GM23248 (cell line): ENCODE data around the gene PHRF1.

ENCODE experiments used
- EZH2 ChIP-seq: fragments of 200-600 bp; sonication (generic); IDR thresholded peaks from 2 replicates; pipeline ENCODE4 v1.6.1; 2018; ENCODE audit warnings: antibody characterized with exemption, mild to moderate bottlenecking; ENCODE audit not compliant: insufficient read depth, poor library complexity, severe bottlenecking
- EZH2phosphoT487 ChIP-seq: fragments of 200-600 bp; sonication (generic); IDR thresholded peaks from 2 replicates; pipeline ENCODE4 v1.6.1; 2018; ENCODE audit warnings: antibody characterized with exemption, moderate library complexity, mild to moderate bottlenecking, low read depth; ENCODE audit not compliant: insufficient read depth

DNA sequence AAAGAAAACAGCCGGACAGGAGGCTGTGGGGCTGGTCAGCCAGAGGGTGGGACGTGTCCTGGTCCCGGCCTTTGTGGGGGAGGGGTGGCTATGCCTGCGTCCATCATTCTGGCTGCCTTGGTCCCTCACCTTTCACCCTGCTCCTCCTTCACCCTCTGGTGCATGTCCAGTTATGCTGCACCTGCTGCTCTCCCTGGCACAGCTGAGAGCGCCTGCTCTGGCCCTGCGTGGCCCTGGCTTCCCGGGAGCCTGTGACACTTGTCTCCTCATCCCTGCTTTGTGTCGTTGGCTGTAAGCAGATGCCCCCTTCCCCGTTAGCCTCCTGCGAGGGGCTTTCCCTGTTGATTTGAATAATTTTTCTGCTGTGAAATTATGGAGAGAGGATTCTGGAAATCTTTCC lies 16.6 kb downstream of the PHRF1 start:
- no peak for TF ChIP-seq EZH2
- TF ChIP-seq EZH2phosphoT487, result no peak
